Thyroid gland (tissue), 4 donors: ENCODE data around the gene TIMM17B. TPM values are rescaled to one million over a fixed set of nuclear protein-coding genes. Genes with fewer than 3 reads are reported as not detected.
A peak's percentile ranks its signal among the peaks of the same experiment; 100 is the strongest.

Experiments
- DNase-seq, 2 donors: peaks; one replicate each; pipeline ENCODE4 v3.0.0-alpha.2; 2019
- H3K27ac ChIP-seq, 3 donors: fragments of 200-600 bp; sonication (generic); 1 replicate in 2 of 3; 2 replicates in 1 of 3; pipeline ENCODE4 v1.5.1; 2016 to 2019; ENCODE audit warnings: mild to moderate bottlenecking in 1 of 3, moderate library complexity in 1 of 3
- H3K27me3 ChIP-seq: fragments of 200-600 bp; sonication (generic); one replicate; pipeline ENCODE4 v1.5.1; 2019
- H3K36me3 ChIP-seq, 2 donors: fragments of 200-600 bp; sonication (generic); one replicate each; pipeline ENCODE4 v1.5.1; 2016 to 2019
- H3K4me1 ChIP-seq, 2 donors: fragments of 200-600 bp; sonication (generic); one replicate each; pipeline ENCODE4 v1.5.1; 2017 to 2019
- H3K4me3 ChIP-seq, 3 donors: fragments of 200-600 bp; sonication (generic); replicated peaks in 1 of 3; 1 replicate in 2 of 3; 2 replicates in 1 of 3; pipeline ENCODE4 v1.5.1; 2016; ENCODE audit warnings: mild to moderate bottlenecking in 1 of 3
- H3K9me3 ChIP-seq: fragments of 200-600 bp; sonication (generic); one replicate; pipeline ENCODE4 v1.5.1; 2017
- CTCF ChIP-seq, 6 experiments: fragments of 200-600 bp in 3 of 6; fragments of 450-650 bp in 3 of 6; sonication (generic) in 3 of 6; IDR thresholded peaks; one replicate each; pipeline ENCODE4 v1.5.1; 2016 to 2019; ENCODE audit warnings: antibody characterized with exemption in 6 of 6, mild to moderate bottlenecking in 2 of 6, inconsistent platforms in 1 of 6, moderate library complexity in 1 of 6
- POLR2A ChIP-seq, 2 donors: fragments of 450-650 bp; IDR thresholded peaks; one replicate each; pipeline ENCODE4 v1.6.1; 2017; ENCODE audit warnings: antibody characterized with exemption in 2 of 2, mild to moderate bottlenecking in 2 of 2, moderate library complexity in 1 of 2
- WGBS, 2 donors: methylation state at CpG; one replicate each; pipeline ENCODE4 v1.1.5; 2017; 5-methylcytosine and 5-hydroxymethylcytosine counted together
- intact Hi-C: fragments of 100-400 bp; cut with DNase I; formaldehyde crosslinking; loops from one replicate; pipeline ENCODE4 v1.15.1; 2023
- total RNA-seq, 4 donors: library from RNA; depleted of rRNA; stranded (reverse); fragments of >200 nt; gene quantifications; one replicate each; pipeline ENCODE4 v1.2.3, GENCODE V29; 2016

TIMM17B gene
- total RNA-seq, 4 donors from 2014 or later: 34.3 to 53.1 (median 41.2) TPM

- H3K36me3 ChIP-seq: peaks cover 22 to 25% of the 10 kb centered on the region in 2 donors
- TF ChIP-seq CTCF (IDR thresholded peaks at IDR 0.05): no peak
- TF ChIP-seq POLR2A (IDR thresholded peaks at IDR 0.05): no peak
- DNase-seq: no peak
- intact Hi-C loops: no loop called here
- H3K27me3 ChIP-seq: no peaks in the 10 kb centered on the region
- no peak overlapping the region for H3K27ac ChIP-seq
- no peak overlapping the region for H3K4me3 ChIP-seq
- no peaks in the 10 kb centered on the region for H3K9me3 ChIP-seq
- peaks cover 0 to 5% of the 10 kb centered on the region in 2 donors for H3K4me1 ChIP-seq
- WGBS, 2 donors: 88 to 100% methylated on average over 5 of the region's 5 CpGs
These were observed 26.7 kb upstream of the TIMM17B start for GRCh38 chrX:48924270-48924669.

- no peak overlapping the region for H3K27ac ChIP-seq
- intact Hi-C loops: no loop called here
- no peaks in the 10 kb centered on the region for H3K9me3 ChIP-seq
- peaks cover 0 to 5% of the 10 kb centered on the region in 2 donors for H3K4me1 ChIP-seq
- H3K27me3 ChIP-seq: no peaks in the 10 kb centered on the region
- H3K4me3 ChIP-seq: no peak overlapping the region
- no CpG with 5 or more reads among the region's 13 CpGs for WGBS, 2 donors
- TF ChIP-seq POLR2A (IDR thresholded peaks at IDR 0.05) (no peak), CTCF (IDR thresholded peaks at IDR 0.05) (no peak)
- no peak for DNase-seq
- H3K36me3 ChIP-seq: peaks cover 22 to 25% of the 10 kb centered on the region in 2 donors
These were observed 26.2 kb upstream of the TIMM17B start for GRCh38 chrX:48923771-48924170.

GRCh38 chrX:48920718-48921104 lies 23.1 kb upstream of the TIMM17B start:
- H3K4me1 ChIP-seq: peaks cover 4 to 12% of the 10 kb centered on the region in 2 donors
- no peak for TF ChIP-seq POLR2A (IDR thresholded peaks at IDR 0.05)
- TF ChIP-seq CTCF (IDR thresholded peaks at IDR 0.05): no peak
- intact Hi-C loops: no loop called here
- WGBS, 2 donors: 86 to 90% methylated on average over 4 of the region's 4 CpGs
- peaks cover 21 to 24% of the 10 kb centered on the region in 2 donors for H3K36me3 ChIP-seq
- no peak overlapping the region for H3K4me3 ChIP-seq
- no peak for DNase-seq
- H3K27me3 ChIP-seq: no peaks in the 10 kb centered on the region
- no peak overlapping the region for H3K27ac ChIP-seq
- no peaks in the 10 kb centered on the region for H3K9me3 ChIP-seq

GRCh38 chrX:48919947-48920717 lies 22.6 kb upstream of the TIMM17B start:
- 61 to 85% methylated on average over 2 to 8 of the region's 8 CpGs for WGBS, 2 donors
- no peaks in the 10 kb centered on the region for H3K9me3 ChIP-seq
- peaks cover 4 to 12% of the 10 kb centered on the region in 2 donors for H3K4me1 ChIP-seq
- peak overlapping the region in 1 of 3 donors; percentile 87 for H3K27ac ChIP-seq
- H3K27me3 ChIP-seq: no peaks in the 10 kb centered on the region
- TF ChIP-seq CTCF (IDR thresholded peaks at IDR 0.05): no peak
- TF ChIP-seq POLR2A (IDR thresholded peaks at IDR 0.05): no peak
- DNase-seq: no peak
- intact Hi-C loops: no loop called here
- no peak overlapping the region for H3K4me3 ChIP-seq
- peaks cover 17 to 19% of the 10 kb centered on the region in 2 donors for H3K36me3 ChIP-seq

- WGBS, 2 donors: 0% methylated on average over 1 to 7 of the region's 15 CpGs
- no peaks in the 10 kb centered on the region for H3K27me3 ChIP-seq
- TF ChIP-seq CTCF (IDR thresholded peaks at IDR 0.05) (no peak), POLR2A (IDR thresholded peaks at IDR 0.05) (no peak)
- intact Hi-C loops: no loop called here
- H3K4me3 ChIP-seq: peak overlapping the region in 1 of 3 donors; percentile 42
- peaks cover 13 to 17% of the 10 kb centered on the region in 2 donors for H3K36me3 ChIP-seq
- H3K4me1 ChIP-seq: peaks cover 4 to 12% of the 10 kb centered on the region in 2 donors
- no peak for DNase-seq
- no peaks in the 10 kb centered on the region for H3K9me3 ChIP-seq
- H3K27ac ChIP-seq: peak overlapping the region; percentile 17 to 87 (median 61)
These were observed 21.8 kb upstream of the TIMM17B start for GRCh38 chrX:48919360-48919841.
